ENCODE measurements around the gene PDE4D. TPM values are rescaled to one million over a fixed set of nuclear protein-coding genes. Genes with fewer than 3 reads are reported as not detected.

The PDE4D gene
- total and polyA plus RNA-seq, 2 of the 4 experiments (the other 2 are of a cell fraction): 1.4 to 7.9 TPM

- no peak overlapping the region for H2AFZ ChIP-seq (replicated peaks; ENCODE audit: low read length, poor library complexity)
- no CpG with 5 or more reads among the region's 1 CpG for whole genome bisulfite sequencing, 2 experiments (ENCODE audit: extremely low coverage in 2 of 2, insufficient read length in 1 of 2)
- H4K91ac ChIP-seq (ENCODE audit: insufficient read depth, low read depth, low read length): no peak overlapping the region
- H3K14ac ChIP-seq (replicated peaks; ENCODE audit: low read depth, low read length): no peak overlapping the region
- no peaks in the 10 kb centered on the region for H3K9me1 ChIP-seq (ENCODE audit: insufficient read depth, low read length)
- DNase-seq (no peak), ATAC-seq (ENCODE audit: low read depth) (no peak)
- no peak overlapping the region for H3K56ac ChIP-seq (ENCODE audit: extremely low read depth, insufficient read depth, low read length)
- no peak overlapping the region for H3K4ac ChIP-seq (ENCODE audit: low read depth, low read length)
- in situ Hi-C loops (cut with MboI; ENCODE audit: low sequenced_read_pairs): no loop called here
- no peaks in the 10 kb centered on the region for H3K9me3 ChIP-seq (ENCODE audit: control insufficient read depth, insufficient read depth, low read length)
- H2AK5ac ChIP-seq (ENCODE audit: low read depth, low read length): no peak overlapping the region
- H2BK5ac ChIP-seq (ENCODE audit: low read depth, low read length, poor library complexity, severe bottlenecking): no peak overlapping the region
- H3K27ac ChIP-seq (ENCODE audit: insufficient read depth, low read length): no peak overlapping the region
- CTCF ChIA-PET: interaction anchor here (0.9 kb wide), 1 partner anchor 10 kb away, joined by 3 read pairs; no protein-coding TSS in a partner anchor
- H2BK120ac ChIP-seq (ENCODE audit: low read depth, low read length): no peak overlapping the region
- no peak overlapping the region for H3K9ac ChIP-seq (ENCODE audit: low read depth, low read length)
- BruUV-seq (replicated peaks): no TSS peak
- intact Hi-C loops (cut with micrococcal nuclease): no loop called here
- no peak overlapping the region for H2AK9ac ChIP-seq (replicated peaks; ENCODE audit: low read depth, low read length, poor library complexity)
- no peak overlapping the region for H3K18ac ChIP-seq (ENCODE audit: low read depth, low read length)
- POLR2A ChIA-PET (ENCODE audit: unreplicated experiment): no interaction called here
- no peaks in the 10 kb centered on the region for H3K36me3 ChIP-seq (ENCODE audit: control insufficient read depth, insufficient read depth, low read length)
- H3K27me3 ChIP-seq (ENCODE audit: control insufficient read depth, insufficient read depth, low read length): no peaks in the 10 kb centered on the region
- no peaks in the 10 kb centered on the region for H3K4me1 ChIP-seq (ENCODE audit: control insufficient read depth, insufficient read depth, low read length)
- H2BK20ac ChIP-seq (ENCODE audit: low read depth, low read length): no peak overlapping the region
- H3K79me1 ChIP-seq (ENCODE audit: low read depth in 1 of 2, low read length in 2 of 2): no peaks in the 10 kb centered on the region
- no peak overlapping the region for H4K8ac ChIP-seq (ENCODE audit: low read depth in 2 of 2, low read length in 2 of 2)
- H3K4me2 ChIP-seq (ENCODE audit: low read depth, low read length): no peak overlapping the region
- no peak overlapping the region for H3K4me3 ChIP-seq (ENCODE audit: insufficient read depth, low read depth, low read length)
- no peak overlapping the region for H3K23ac ChIP-seq (ENCODE audit: low read depth, low read length)
- TF ChIP-seq POLR2A (IDR thresholded peaks at IDR 0.05; ENCODE audit: low read depth, low read length) (no peak), CEBPB (IDR thresholded peaks at IDR 0.05; ENCODE audit: low read depth, low read length) (no peak), NFE2L2 (IDR thresholded peaks at IDR 0.05; ENCODE audit: low read depth, low read length) (no peak), RAD21 (IDR thresholded peaks at IDR 0.05; ENCODE audit: low read length) (no peak), USF2 (IDR thresholded peaks at IDR 0.05; ENCODE audit: low read depth, low read length) (no peak), CHD1 (IDR thresholded peaks at IDR 0.05; ENCODE audit: low read depth, low read length) (no peak), RFX5 (IDR thresholded peaks at IDR 0.05; ENCODE audit: low read depth, low read length) (no peak)
- H2BK15ac ChIP-seq (ENCODE audit: low read depth, low read length): no peak overlapping the region
- no peaks in the 10 kb centered on the region for H4K20me1 ChIP-seq (ENCODE audit: insufficient read depth, low read length)
- dilution Hi-C loops (cut with HindIII; ENCODE audit: low sequenced_read_pairs, unreplicated experiment): no loop called here
- no peak overlapping the region for H4K5ac ChIP-seq (ENCODE audit: low read depth, low read length)
Measured at GRCh38 chr5:59086024-59086423, 807.5 kb downstream of the PDE4D start.

Data from IMR-90 (cell line).